K562 (cell line): ENCODE measurements around the gene HIRIP3. TPM values are rescaled to one million over a fixed set of nuclear protein-coding genes. Genes with fewer than 3 reads are reported as not detected.

ENCODE experiments used
- ATAC-seq: fragments of 200-7000 bp; cut with Tn5 transposase; 3 replicates; pipeline ENCODE4 v1.9.1; 2020; ENCODE audit warnings: moderate library complexity
- BruUV-seq: library from RNA; stranded (reverse); fragments of 400-500 nt; replicated peaks from 2 replicates; lab custom pipeline; 2021; lab: Mats Ljungman, UMichigan
- CTCF ChIA-PET: fragments of 300-600 bp; formaldehyde crosslinking; extraction: SDS; loops from one replicate; lab custom pipeline; 2021; ENCODE audit warnings: low intra/inter-chr PET ratio; lab: Yijun Ruan, JAX
- POLR2A ChIA-PET: fragments of 300-600, 350-650 bp; sonication (Branson Sonifier 250); formaldehyde crosslinking; extraction: SDS; loops from one replicate; lab custom pipeline; 2021; ENCODE audit warnings: antibody characterized with exemption, inconsistent platforms; lab: Yijun Ruan, JAX
- DNase-seq, 4 experiments: peaks; one replicate each; pipeline versions ENCODE4 v3.0.0 to v3.0.0-alpha.2; 2011 to 2018; ENCODE audit warnings: low spot score in 3 of 4, mixed read lengths in 3 of 4; ENCODE audit errors: extremely low read depth in 1 of 4
- FAIRE-seq: peaks from 2 replicates; lab custom pipeline; 2011; peaks lifted over from hg19 to GRCh38; lab: Jason Lieb, UNC
- H2AFZ ChIP-seq: 2 replicates; pipeline ENCODE4 v1.6.0; 2011; ENCODE audit warnings: low read depth, low read length, control low read depth, inconsistent platforms
- H3K27ac ChIP-seq: fragments of 200-600 bp; 3 replicates; pipeline ENCODE4 v1.8.0; 2011; ENCODE audit warnings: low read depth, mild to moderate bottlenecking, control low read depth, inconsistent platforms, low read length, moderate library complexity, mixed read lengths; ENCODE audit errors: extremely low read depth
- H3K27me3 ChIP-seq, 2 experiments: fragments of 300-600 bp in 1 of 2; 2 replicates in 1 of 2; 3 replicates in 1 of 2; pipeline versions ENCODE4 v1.6.0 to v1.8.0; 2011; ENCODE audit warnings: inconsistent platforms in 2 of 2, low read length in 2 of 2, mild to moderate bottlenecking in 1 of 2, mixed read lengths in 1 of 2, moderate library complexity in 1 of 2; ENCODE audit not compliant: control insufficient read depth in 2 of 2, insufficient read depth in 2 of 2
- H3K36me3 ChIP-seq: fragments of 300-600 bp; 3 replicates; pipeline ENCODE4 v1.8.0; 2011; ENCODE audit warnings: mild to moderate bottlenecking, low read length, inconsistent platforms; ENCODE audit not compliant: control insufficient read depth, insufficient read depth
- H3K4me1 ChIP-seq, 2 experiments: fragments of 200-600 bp in 1 of 2; replicated peaks in 1 of 2; 2 replicates in 1 of 2; 3 replicates in 1 of 2; pipeline versions ENCODE4 v1.5.1 to v1.8.0; 2011; ENCODE audit warnings: inconsistent platforms in 2 of 2, low read length in 2 of 2, mild to moderate bottlenecking in 1 of 2, mixed read lengths in 1 of 2, moderate library complexity in 1 of 2; ENCODE audit not compliant: control insufficient read depth in 2 of 2, insufficient read depth in 2 of 2
- H3K4me2 ChIP-seq: 2 replicates; pipeline ENCODE4 v1.6.1; 2011; ENCODE audit warnings: low read length, control low read depth, inconsistent platforms, mixed read lengths; ENCODE audit not compliant: insufficient read depth
- H3K4me3 ChIP-seq: fragments of 200-600 bp; sonication (generic), shearing (Covaris generic); 2 replicates; pipeline ENCODE4 v1.5.1; 2016; ENCODE audit warnings: control low read depth, inconsistent platforms
- H3K79me2 ChIP-seq: fragments of 200-600 bp; 3 replicates; pipeline ENCODE4 v1.8.0; 2011; ENCODE audit warnings: low read length, inconsistent platforms; ENCODE audit not compliant: control insufficient read depth, insufficient read depth
- H3K9ac ChIP-seq, 2 experiments: 2 replicates each; pipeline versions ENCODE4 v1.6.0 to v1.6.1; 2011; ENCODE audit warnings: low read depth in 2 of 2, low read length in 2 of 2, control low read depth in 1 of 2, inconsistent platforms in 1 of 2, mild to moderate bottlenecking in 1 of 2, mixed read lengths in 1 of 2; ENCODE audit not compliant: insufficient read depth in 1 of 2
- H3K9me1 ChIP-seq: one replicate; pipeline ENCODE4 v1.6.0; 2011; ENCODE audit warnings: inconsistent platforms, mild to moderate bottlenecking, low read length, moderate library complexity; ENCODE audit not compliant: control insufficient read depth, insufficient read depth
- H3K9me3 ChIP-seq: replicated peaks from 2 replicates; pipeline ENCODE4 v1.5.1; 2011; ENCODE audit warnings: low read depth, low read length, inconsistent platforms; ENCODE audit not compliant: control insufficient read depth, insufficient read depth
- H4K20me1 ChIP-seq: replicated peaks from 2 replicates; pipeline ENCODE4 v1.6.1; 2011; ENCODE audit warnings: low read length, inconsistent platforms, mixed read lengths; ENCODE audit not compliant: control insufficient read depth, insufficient read depth
- SPI1 ChIP-seq: IDR thresholded peaks from 2 replicates; pipeline ENCODE4 v1.6.1; 2011; ENCODE audit warnings: low read depth, low read length, control low read depth, borderline replicate concordance
- WGBS: fragments of 100-300 bp; shearing (Covaris generic); methylation state at CpG from one replicate; pipeline ENCODE4 v1.1.6; 2016; ENCODE audit warnings: low coverage, mixed read lengths; ENCODE audit not compliant: insufficient coverage; ENCODE audit errors: missing lambda C conversion rate; 5-methylcytosine and 5-hydroxymethylcytosine counted together
- in situ Hi-C: fragments of 300-500 bp; cut with MboI; formaldehyde crosslinking; loops from 4 replicates; pipeline ENCODE4 v1.15.0; 2018; ENCODE audit warnings: inconsistent platforms, mixed read lengths
- intact Hi-C: fragments of 100-400 bp; cut with micrococcal nuclease; formaldehyde crosslinking; loops from 2 replicates; pipeline ENCODE4 v1.14.2; 2022
- polyA plus RNA-seq, 8 experiments: library from polyadenylated mRNA; depleted of rRNA in 4 of 8; stranded (reverse) in 5 of 8; unstranded in 3 of 8; fragments of >200 nt; fragmentation: Nextera tagmentation in 2 of 8; fragmentation: Illumina TruSeq in 1 of 8; extraction: Ambion mirVana in 2 of 8; extraction: Trizol in 1 of 8; gene quantifications; 2 replicates each; pipeline versions ENCODE4 v1.2.1 to v1.2.3, GENCODE V29; 2011 to 2014; ENCODE audit warnings: inconsistent platforms in 1 of 8, missing spikeins in 1 of 8
- total RNA-seq, 7 experiments: library from RNA; depleted of rRNA in 6 of 7; stranded (reverse); fragments of >200 nt in 6 of 7; fragmentation: Illumina TruSeq in 2 of 7; extraction: Trizol in 2 of 7; gene quantifications; 2 replicates each; pipeline versions ENCODE4 v1.2.1 to v1.2.3, GENCODE V29; 2011 to 2021; ENCODE audit warnings: low replicate concordance in 1 of 7
- TF ChIP-seq, protein P1 (sequence below): fragments of 450-650 bp; IDR thresholded peaks from 2 replicates; pipeline ENCODE4 v1.6.1; 2018; ENCODE audit warnings: mild to moderate bottlenecking, low read depth; ENCODE audit not compliant: partially characterized antibody
- TF ChIP-seq, protein P2 (sequence below): fragments of 450-650 bp; IDR thresholded peaks from 2 replicates; pipeline ENCODE4 v1.6.1; 2016; ENCODE audit warnings: mild to moderate bottlenecking, moderate library complexity

Gene HIRIP3
- total and polyA plus RNA-seq, 9 of the 15 experiments (the other 6 are each of a cell fraction or from before 2014, with no cell fraction given) = 3.3 to 38.2 (median 18.2) TPM

DNA sequence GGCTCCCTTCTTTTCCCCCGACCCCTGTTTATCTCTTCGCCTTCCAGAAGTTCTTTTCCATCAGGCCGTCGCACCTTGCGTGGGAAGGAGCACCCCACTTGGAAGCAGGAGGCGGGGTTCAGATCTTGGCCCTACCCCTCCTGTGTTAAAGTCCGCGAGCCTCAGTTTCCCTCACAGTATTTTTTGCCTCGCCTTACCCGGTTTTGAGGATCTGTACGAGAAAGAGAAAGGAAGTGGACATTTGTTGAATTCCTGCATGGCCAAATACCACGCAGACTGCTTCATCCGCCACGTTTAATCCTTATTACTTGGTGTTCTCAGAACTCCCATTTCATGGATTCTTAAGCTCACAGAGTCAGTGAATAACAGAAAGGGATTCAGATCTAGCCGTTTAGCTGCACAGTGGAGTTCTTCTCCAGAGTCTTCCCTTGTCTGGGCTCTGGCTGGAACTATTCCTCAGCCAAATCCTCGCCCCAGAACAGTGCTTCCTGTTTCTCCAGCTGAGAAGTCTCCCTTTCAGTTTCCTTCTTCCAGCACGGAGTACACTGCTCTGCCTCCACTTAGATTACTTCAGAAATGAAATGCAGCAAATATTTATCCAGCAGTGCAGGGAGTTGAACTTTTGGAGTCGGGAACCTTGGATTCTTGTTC lies 32.9 kb downstream of the HIRIP3 start (continued):
- TF ChIP-seq, protein P1, sequence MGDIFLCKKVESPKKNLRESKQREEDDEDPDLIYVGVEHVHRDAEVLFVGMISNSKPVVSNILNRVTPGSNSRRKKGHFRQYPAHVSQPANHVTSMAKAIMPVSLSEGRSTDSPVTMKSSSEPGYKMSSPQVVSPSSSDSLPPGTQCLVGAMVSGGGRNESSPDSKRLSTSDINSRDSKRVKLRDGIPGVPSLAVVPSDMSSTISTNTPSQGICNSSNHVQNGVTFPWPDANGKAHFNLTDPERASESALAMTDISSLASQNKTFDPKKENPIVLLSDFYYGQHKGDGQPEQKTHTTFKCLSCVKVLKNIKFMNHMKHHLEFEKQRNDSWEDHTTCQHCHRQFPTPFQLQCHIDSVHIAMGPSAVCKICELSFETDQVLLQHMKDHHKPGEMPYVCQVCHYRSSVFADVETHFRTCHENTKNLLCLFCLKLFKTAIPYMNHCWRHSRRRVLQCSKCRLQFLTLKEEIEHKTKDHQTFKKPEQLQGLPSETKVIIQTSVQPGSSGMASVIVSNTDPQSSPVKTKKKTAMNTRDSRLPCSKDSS = no peak
- TF ChIP-seq, all 486 proteins: peak for 13

DNA sequence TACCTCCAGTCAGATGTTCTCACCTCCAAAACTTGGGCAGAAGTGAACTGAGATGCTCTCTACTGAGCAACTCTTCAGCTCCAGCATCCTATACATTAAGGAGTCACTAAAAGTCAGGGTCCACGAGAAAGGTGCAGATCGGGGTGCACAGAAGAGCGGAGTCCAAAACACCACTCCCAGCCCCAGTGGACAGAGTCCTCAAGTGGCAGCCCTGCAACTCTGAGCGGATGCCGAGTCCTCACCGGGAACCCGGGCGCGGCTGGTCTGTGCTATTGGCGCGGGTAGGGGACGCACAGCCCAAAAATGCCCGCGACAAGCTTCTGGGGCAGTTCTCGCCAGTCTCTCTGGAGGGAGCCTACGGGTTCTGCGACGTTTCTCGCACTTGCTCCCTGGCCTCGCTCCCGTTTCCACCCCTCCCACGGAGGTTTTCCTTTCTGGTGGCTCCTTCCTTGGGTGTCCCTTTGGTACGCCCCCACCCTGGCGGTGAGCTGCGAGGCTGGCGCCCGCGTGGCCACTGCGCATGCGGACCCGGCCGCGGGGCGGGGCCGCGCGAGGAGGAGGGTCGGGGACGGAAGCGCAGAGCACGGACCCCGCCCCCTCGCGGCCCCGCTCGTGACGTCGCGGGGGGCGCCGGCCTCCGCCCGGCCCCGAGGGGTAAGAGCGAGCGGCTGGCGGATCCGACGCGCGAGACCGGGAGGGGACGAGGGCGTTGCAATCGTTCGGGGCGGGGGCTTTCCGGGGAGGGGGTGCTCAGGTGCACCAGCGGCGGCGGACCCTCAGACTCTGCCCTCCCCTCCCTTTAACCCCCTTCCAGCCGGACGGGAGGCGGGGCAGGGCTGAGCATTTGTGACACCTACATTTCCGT lies 33.7 kb downstream of the HIRIP3 start, which contains the start of gene TMEM219:
Gene TMEM219 (plus strand): TSS at position 601 of the 865 bp plus-strand sequence. CDS start 1,065 bp downstream, outside the sequence.
- ChIA-PET POLR2A (interaction anchor here (0.6 to 3.3 kb wide), 8 partner anchors 12 to 810 kb away, joined by 3 to 18 read pairs (median 4); partner anchors contain the start of gene TAOK2), CTCF (no interaction called here)
- H3K4me1 ChIP-seq = peaks cover 12 to 20% of the 10 kb centered on the region in 2 experiments; a peak in 4 of 5 replicates
- peak within 1 kb of the TSS; percentile 87 for H3K4me2 ChIP-seq
- H2AFZ ChIP-seq = peak within 1 kb of the TSS; percentile 100
- no peaks in the 10 kb centered on the region; the same call in 1 of the 2 replicates for H3K9me3 ChIP-seq
- H3K9me1 ChIP-seq = no peaks in the 10 kb centered on the region
- DNase-seq = peak; percentile 94 to 99 (median 98)
- H3K36me3 ChIP-seq = peaks cover 7% of the 10 kb centered on the region; the same call in 2 of the 3 replicates
- in situ Hi-C loops = no loop called here
- FAIRE-seq = peak; percentile 74
- WGBS = under 1% methylated on average over 59 of the region's 75 CpGs
- TSS peak; percentile 97 for BruUV-seq
- intact Hi-C loops = loop anchor here (5.0 kb wide), 1 partner anchor 34 kb away; the partner anchor contains the start of gene KCTD13
- H3K9ac ChIP-seq = peak within 1 kb of the TSS; percentile 86 to 95
- H3K4me3 ChIP-seq = peak within 1 kb of the TSS; percentile 69
- H3K79me2 ChIP-seq = peaks cover 7% of the 10 kb centered on the region; the same call in 2 of the 3 replicates
- peak; percentile 98 for ATAC-seq
- H3K27me3 ChIP-seq = no peaks in the 10 kb centered on the region
- H4K20me1 ChIP-seq = no peaks in the 10 kb centered on the region
- peak within 1 kb of the TSS; percentile 85 for H3K27ac ChIP-seq
- peak; percentile 44; the same call in 1 of the 2 replicates for TF ChIP-seq SPI1
- TF ChIP-seq, protein P2, sequence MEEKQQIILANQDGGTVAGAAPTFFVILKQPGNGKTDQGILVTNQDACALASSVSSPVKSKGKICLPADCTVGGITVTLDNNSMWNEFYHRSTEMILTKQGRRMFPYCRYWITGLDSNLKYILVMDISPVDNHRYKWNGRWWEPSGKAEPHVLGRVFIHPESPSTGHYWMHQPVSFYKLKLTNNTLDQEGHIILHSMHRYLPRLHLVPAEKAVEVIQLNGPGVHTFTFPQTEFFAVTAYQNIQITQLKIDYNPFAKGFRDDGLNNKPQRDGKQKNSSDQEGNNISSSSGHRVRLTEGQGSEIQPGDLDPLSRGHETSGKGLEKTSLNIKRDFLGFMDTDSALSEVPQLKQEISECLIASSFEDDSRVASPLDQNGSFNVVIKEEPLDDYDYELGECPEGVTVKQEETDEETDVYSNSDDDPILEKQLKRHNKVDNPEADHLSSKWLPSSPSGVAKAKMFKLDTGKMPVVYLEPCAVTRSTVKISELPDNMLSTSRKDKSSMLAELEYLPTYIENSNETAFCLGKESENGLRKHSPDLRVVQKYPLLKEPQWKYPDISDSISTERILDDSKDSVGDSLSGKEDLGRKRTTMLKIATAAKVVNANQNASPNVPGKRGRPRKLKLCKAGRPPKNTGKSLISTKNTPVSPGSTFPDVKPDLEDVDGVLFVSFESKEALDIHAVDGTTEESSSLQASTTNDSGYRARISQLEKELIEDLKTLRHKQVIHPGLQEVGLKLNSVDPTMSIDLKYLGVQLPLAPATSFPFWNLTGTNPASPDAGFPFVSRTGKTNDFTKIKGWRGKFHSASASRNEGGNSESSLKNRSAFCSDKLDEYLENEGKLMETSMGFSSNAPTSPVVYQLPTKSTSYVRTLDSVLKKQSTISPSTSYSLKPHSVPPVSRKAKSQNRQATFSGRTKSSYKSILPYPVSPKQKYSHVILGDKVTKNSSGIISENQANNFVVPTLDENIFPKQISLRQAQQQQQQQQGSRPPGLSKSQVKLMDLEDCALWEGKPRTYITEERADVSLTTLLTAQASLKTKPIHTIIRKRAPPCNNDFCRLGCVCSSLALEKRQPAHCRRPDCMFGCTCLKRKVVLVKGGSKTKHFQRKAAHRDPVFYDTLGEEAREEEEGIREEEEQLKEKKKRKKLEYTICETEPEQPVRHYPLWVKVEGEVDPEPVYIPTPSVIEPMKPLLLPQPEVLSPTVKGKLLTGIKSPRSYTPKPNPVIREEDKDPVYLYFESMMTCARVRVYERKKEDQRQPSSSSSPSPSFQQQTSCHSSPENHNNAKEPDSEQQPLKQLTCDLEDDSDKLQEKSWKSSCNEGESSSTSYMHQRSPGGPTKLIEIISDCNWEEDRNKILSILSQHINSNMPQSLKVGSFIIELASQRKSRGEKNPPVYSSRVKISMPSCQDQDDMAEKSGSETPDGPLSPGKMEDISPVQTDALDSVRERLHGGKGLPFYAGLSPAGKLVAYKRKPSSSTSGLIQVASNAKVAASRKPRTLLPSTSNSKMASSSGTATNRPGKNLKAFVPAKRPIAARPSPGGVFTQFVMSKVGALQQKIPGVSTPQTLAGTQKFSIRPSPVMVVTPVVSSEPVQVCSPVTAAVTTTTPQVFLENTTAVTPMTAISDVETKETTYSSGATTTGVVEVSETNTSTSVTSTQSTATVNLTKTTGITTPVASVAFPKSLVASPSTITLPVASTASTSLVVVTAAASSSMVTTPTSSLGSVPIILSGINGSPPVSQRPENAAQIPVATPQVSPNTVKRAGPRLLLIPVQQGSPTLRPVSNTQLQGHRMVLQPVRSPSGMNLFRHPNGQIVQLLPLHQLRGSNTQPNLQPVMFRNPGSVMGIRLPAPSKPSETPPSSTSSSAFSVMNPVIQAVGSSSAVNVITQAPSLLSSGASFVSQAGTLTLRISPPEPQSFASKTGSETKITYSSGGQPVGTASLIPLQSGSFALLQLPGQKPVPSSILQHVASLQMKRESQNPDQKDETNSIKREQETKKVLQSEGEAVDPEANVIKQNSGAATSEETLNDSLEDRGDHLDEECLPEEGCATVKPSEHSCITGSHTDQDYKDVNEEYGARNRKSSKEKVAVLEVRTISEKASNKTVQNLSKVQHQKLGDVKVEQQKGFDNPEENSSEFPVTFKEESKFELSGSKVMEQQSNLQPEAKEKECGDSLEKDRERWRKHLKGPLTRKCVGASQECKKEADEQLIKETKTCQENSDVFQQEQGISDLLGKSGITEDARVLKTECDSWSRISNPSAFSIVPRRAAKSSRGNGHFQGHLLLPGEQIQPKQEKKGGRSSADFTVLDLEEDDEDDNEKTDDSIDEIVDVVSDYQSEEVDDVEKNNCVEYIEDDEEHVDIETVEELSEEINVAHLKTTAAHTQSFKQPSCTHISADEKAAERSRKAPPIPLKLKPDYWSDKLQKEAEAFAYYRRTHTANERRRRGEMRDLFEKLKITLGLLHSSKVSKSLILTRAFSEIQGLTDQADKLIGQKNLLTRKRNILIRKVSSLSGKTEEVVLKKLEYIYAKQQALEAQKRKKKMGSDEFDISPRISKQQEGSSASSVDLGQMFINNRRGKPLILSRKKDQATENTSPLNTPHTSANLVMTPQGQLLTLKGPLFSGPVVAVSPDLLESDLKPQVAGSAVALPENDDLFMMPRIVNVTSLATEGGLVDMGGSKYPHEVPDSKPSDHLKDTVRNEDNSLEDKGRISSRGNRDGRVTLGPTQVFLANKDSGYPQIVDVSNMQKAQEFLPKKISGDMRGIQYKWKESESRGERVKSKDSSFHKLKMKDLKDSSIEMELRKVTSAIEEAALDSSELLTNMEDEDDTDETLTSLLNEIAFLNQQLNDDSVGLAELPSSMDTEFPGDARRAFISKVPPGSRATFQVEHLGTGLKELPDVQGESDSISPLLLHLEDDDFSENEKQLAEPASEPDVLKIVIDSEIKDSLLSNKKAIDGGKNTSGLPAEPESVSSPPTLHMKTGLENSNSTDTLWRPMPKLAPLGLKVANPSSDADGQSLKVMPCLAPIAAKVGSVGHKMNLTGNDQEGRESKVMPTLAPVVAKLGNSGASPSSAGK = peak; percentile 92
